ENCODE data around the gene LRRC55. TPM values are rescaled to one million over a fixed set of nuclear protein-coding genes. Genes with fewer than 3 reads are reported as not detected.

The LRRC55 gene
- polyA plus RNA-seq, 1 of the 3 experiments (the other 2 are of a cell fraction), result not detected

DNA sequence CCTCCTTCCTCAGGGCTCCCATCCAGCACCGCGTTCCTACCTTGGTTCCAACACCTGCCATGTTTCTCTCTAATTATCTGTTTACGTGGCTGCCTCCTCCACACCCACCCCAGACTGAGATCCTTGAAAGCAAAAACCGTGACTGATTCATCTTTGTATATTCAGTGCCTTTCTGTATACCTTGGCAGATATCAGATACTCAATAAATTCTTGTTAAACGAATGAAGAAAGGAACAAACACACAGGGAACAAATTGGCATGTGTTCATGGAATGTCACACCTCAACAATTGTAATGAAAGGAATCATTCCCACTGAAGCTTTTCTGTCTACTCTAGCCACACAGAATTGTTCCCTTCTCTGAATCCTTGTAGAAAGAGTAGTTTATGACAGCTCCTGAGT, 20.4 kb upstream of the LRRC55 start:
- Histone ChIP-seq H3K4me3 (ENCODE audit: low read depth in 2 of 2, low read length in 1 of 2) (no peak overlapping the region), H3K4me1 (ENCODE audit: control insufficient read depth in 1 of 2, insufficient read depth in 2 of 2, low read depth in 1 of 2, low read length in 1 of 2) (peaks cover 0 to 21% of the 10 kb centered on the region in 2 experiments; a peak in 2 of 4 replicates), H3K27me3 (ENCODE audit: insufficient read depth) (no peaks in the 10 kb centered on the region), H2AFZ (ENCODE audit: low read depth) (no peak overlapping the region), H3K4me2 (no peak overlapping the region), H3F3A (replicated peaks; ENCODE audit: insufficient read depth) (no peaks in the 10 kb centered on the region), H3K79me2 (ENCODE audit: insufficient read depth) (no peaks in the 10 kb centered on the region), H3K36me3 (replicated peaks in 1 of 2; ENCODE audit: control insufficient read depth in 1 of 2, insufficient read depth in 2 of 2, low read length in 1 of 2) (no peaks in the 10 kb centered on the region), H4K20me1 (ENCODE audit: insufficient read depth) (no peaks in the 10 kb centered on the region), H3K9me3 (no peaks in the 10 kb centered on the region), H3K9ac (no peak overlapping the region), H3K9me2 (no peaks in the 10 kb centered on the region), H3K27ac (ENCODE audit: low read depth in 2 of 2, low read length in 1 of 2) (no peak overlapping the region; a peak in 1 of 4 replicates)
- TF ChIP-seq, protein P1, sequence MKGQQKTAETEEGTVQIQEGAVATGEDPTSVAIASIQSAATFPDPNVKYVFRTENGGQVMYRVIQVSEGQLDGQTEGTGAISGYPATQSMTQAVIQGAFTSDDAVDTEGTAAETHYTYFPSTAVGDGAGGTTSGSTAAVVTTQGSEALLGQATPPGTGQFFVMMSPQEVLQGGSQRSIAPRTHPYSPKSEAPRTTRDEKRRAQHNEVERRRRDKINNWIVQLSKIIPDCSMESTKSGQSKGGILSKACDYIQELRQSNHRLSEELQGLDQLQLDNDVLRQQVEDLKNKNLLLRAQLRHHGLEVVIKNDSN (IDR thresholded peaks at IDR 0.05; ENCODE audit: borderline replicate concordance, low read depth), result no peak
- no peak for TF ChIP-seq GABPA (IDR thresholded peaks at IDR 0.05; ENCODE audit: low read depth)
- TF ChIP-seq TCF12 (IDR thresholded peaks at IDR 0.05), result no peak
- TF ChIP-seq USF2 (IDR thresholded peaks at IDR 0.05; ENCODE audit: borderline replicate concordance, low read depth, low read length), result no peak
- TF ChIP-seq NRF1 (IDR thresholded peaks at IDR 0.05; ENCODE audit: low read depth, low read length), result no peak
- WGBS (ENCODE audit: low lambda C conversion rate), result 44% methylated on average over 5 of the region's 5 CpGs
- DNase-seq, result no peak
- ChIA-PET POLR2A (interaction anchor here (0.6 kb wide), 1 partner anchor 59 kb away, joined by 5 read pairs; no protein-coding TSS in a partner anchor), CTCF (interaction anchor here (2.5 kb wide), 1 partner anchor 88 kb away, joined by 13 read pairs; no protein-coding TSS in a partner anchor)

DNA sequence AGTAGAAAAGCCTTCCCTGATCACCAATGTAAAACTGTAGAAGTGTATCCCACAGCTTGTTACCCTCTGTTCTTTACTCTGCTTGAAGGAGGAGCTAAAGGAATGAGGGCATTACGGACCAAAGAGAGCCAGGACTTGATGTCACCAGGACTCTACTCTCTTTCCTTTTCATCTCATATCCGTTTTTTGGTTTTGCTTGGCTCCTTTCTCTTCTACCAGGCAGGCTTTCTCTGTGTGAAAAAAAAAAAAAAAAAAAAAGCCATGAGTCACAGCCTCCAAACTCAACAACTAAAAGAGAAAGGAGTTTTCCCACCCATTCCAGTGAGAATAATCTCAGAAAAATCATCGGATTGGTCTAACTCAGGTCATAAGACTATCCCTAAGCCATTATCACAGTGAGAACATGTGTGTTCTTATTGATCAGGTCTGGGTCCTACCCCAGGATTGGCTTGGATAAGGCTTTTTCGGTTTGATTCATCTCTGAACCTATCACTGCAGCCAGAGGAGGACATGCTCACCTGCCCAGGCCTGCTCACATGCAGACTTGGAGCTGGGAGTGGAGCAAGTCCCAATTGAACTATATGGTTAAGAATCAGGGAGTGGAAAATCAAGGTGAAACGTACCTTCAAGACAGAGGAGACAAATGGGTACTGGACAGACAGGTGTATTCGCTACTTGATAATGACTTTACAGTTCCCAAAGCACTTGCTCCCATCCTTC, 19.4 kb upstream of the LRRC55 start:
- H3F3A ChIP-seq (replicated peaks; ENCODE audit: insufficient read depth), result no peaks in the 10 kb centered on the region
- H3K27ac ChIP-seq (ENCODE audit: low read depth in 2 of 2, low read length in 1 of 2), result no peak overlapping the region; a peak in 1 of 4 replicates
- 33% methylated on average over 6 of the region's 6 CpGs for WGBS (ENCODE audit: low lambda C conversion rate)
- no peaks in the 10 kb centered on the region for H3K79me2 ChIP-seq (ENCODE audit: insufficient read depth)
- H3K36me3 ChIP-seq (replicated peaks in 1 of 2; ENCODE audit: control insufficient read depth in 1 of 2, insufficient read depth in 2 of 2, low read length in 1 of 2), result no peaks in the 10 kb centered on the region
- ChIA-PET POLR2A (interaction anchor here (0.6 kb wide), 1 partner anchor 60 kb away, joined by 5 read pairs; no protein-coding TSS in a partner anchor), CTCF (interaction anchor here (1.0 to 2.5 kb wide), 2 partner anchors 17 to 87 kb away, joined by 3 to 13 read pairs; no protein-coding TSS in a partner anchor)
- no peaks in the 10 kb centered on the region for H4K20me1 ChIP-seq (ENCODE audit: insufficient read depth)
- peaks cover 0 to 16% of the 10 kb centered on the region in 2 experiments; a peak in 2 of 4 replicates for H3K4me1 ChIP-seq (ENCODE audit: control insufficient read depth in 1 of 2, insufficient read depth in 2 of 2, low read depth in 1 of 2, low read length in 1 of 2)
- H3K9ac ChIP-seq, result no peak overlapping the region
- H2AFZ ChIP-seq (ENCODE audit: low read depth), result no peak overlapping the region
- no peaks in the 10 kb centered on the region for H3K9me2 ChIP-seq
- H3K9me3 ChIP-seq, result no peaks in the 10 kb centered on the region
- DNase-seq, result no peak
- no peak overlapping the region for H3K4me2 ChIP-seq
- H3K4me3 ChIP-seq (ENCODE audit: low read depth in 2 of 2, low read length in 1 of 2), result no peak overlapping the region
- no peaks in the 10 kb centered on the region for H3K27me3 ChIP-seq (ENCODE audit: insufficient read depth)
- TF ChIP-seq RXRA (IDR thresholded peaks at IDR 0.05; ENCODE audit: borderline replicate concordance, low read depth) (no peak), GABPA (IDR thresholded peaks at IDR 0.05; ENCODE audit: low read depth) (no peak), MXI1 (IDR thresholded peaks at IDR 0.05; ENCODE audit: low read depth, low read length) (no peak), RCOR1 (IDR thresholded peaks at IDR 0.05; ENCODE audit: low read length) (no peak), CTCF (IDR thresholded peaks at IDR 0.05) (no peak), YY1 (IDR thresholded peaks at IDR 0.05; ENCODE audit: low read depth) (no peak), RAD21 (IDR thresholded peaks at IDR 0.05; ENCODE audit: low read length) (no peak), CHD2 (IDR thresholded peaks at IDR 0.05; ENCODE audit: low read length, partially characterized antibody) (no peak), TEAD4 (IDR thresholded peaks at IDR 0.05; ENCODE audit: borderline replicate concordance, insufficient read depth) (no peak), ELF1 (IDR thresholded peaks at IDR 0.05) (no peak), EP300 (IDR thresholded peaks at IDR 0.05; ENCODE audit: borderline replicate concordance in 1 of 2, low read depth in 1 of 2, low read length in 1 of 2) (no peak), SMC3 (IDR thresholded peaks at IDR 0.05; ENCODE audit: low read depth, low read length) (no peak), POLR2AphosphoS5 (IDR thresholded peaks at IDR 0.05; ENCODE audit: low read depth, low read length) (no peak), NFIC (IDR thresholded peaks at IDR 0.05; ENCODE audit: borderline replicate concordance) (no peak)
- TF ChIP-seq, protein P1 (IDR thresholded peaks at IDR 0.05; ENCODE audit: borderline replicate concordance, low read depth), result no peak
- TF ChIP-seq, protein P2, sequence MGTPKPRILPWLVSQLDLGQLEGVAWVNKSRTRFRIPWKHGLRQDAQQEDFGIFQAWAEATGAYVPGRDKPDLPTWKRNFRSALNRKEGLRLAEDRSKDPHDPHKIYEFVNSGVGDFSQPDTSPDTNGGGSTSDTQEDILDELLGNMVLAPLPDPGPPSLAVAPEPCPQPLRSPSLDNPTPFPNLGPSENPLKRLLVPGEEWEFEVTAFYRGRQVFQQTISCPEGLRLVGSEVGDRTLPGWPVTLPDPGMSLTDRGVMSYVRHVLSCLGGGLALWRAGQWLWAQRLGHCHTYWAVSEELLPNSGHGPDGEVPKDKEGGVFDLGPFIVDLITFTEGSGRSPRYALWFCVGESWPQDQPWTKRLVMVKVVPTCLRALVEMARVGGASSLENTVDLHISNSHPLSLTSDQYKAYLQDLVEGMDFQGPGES (IDR thresholded peaks at IDR 0.05; ENCODE audit: low read depth, low read length), result no peak

Data from SK-N-SH (cell line).